Measurements from ENCODE around the gene LZTS3. TPM values are rescaled to one million over a fixed set of nuclear protein-coding genes. Genes with fewer than 3 reads are reported as not detected.
"Not testable (repeated sequence)": the region's sequence is repeated elsewhere in the genome, so short reads cannot be mapped to it uniquely, and the experiment has no call there.

The LZTS3 gene
- polyA plus RNA-seq, 1 donor (not counting 4 experiments of a cell fraction or from before 2014, with no cell fraction given), result 2.5 TPM

GRCh38 chr20:3117839-3118379 is 55.4 kb downstream of the LZTS3 start:
- H3K79me2 ChIP-seq (ENCODE audit: control insufficient read depth, insufficient read depth, low read length); H3K9ac ChIP-seq (ENCODE audit: control insufficient read depth, extremely low read depth, insufficient read depth, low read length); H3K4me1 ChIP-seq (ENCODE audit: control insufficient read depth, extremely low read depth, insufficient read depth, low read length); H3K27me3 ChIP-seq (ENCODE audit: control insufficient read depth, extremely low read depth, insufficient read depth, low read length); H3K27ac ChIP-seq (ENCODE audit: control insufficient read depth, insufficient read depth, low read length); H2AFZ ChIP-seq (ENCODE audit: control insufficient read depth, low read length); H3K4me2 ChIP-seq (ENCODE audit: control insufficient read depth, extremely low read depth, insufficient read depth, low read depth, low read length); H3K9me1 ChIP-seq (ENCODE audit: control insufficient read depth, extremely low read depth, insufficient read depth, low read length); H3K9me3 ChIP-seq (ENCODE audit: control insufficient read depth, low read depth, low read length); dilution Hi-C loops (cut with MboI; ENCODE audit: extremely low pct_ligation_motif_present, low sequenced_read_pairs); DNase-seq (ENCODE audit: low read depth, low spot score); FAIRE-seq; H3K4me3 ChIP-seq (ENCODE audit: control insufficient read depth in 2 of 3, extremely low read depth in 1 of 3, insufficient read depth in 2 of 3, low read depth in 1 of 3, low read length in 3 of 3); H4K20me1 ChIP-seq (ENCODE audit: control insufficient read depth, extremely low read depth, insufficient read depth, low read length): not testable (repeated sequence)
- peaks cover 7 to 10% of the 10 kb centered on the region in 2 experiments for H3K36me3 ChIP-seq (ENCODE audit: control insufficient read depth in 2 of 2, extremely low read depth in 1 of 2, insufficient read depth in 2 of 2, low read length in 2 of 2)
- peak in 1 of 3 experiments; percentile 27 for TF ChIP-seq CTCF (optimal IDR thresholded peaks at IDR 0.05 in 1 of 3, IDR thresholded peaks at IDR 0.05 in 1 of 3, conservative IDR thresholded peaks at IDR 0.05 in 1 of 3; ENCODE audit: extremely low read depth in 1 of 3, insufficient read depth in 2 of 3, low read length in 3 of 3)

- dilution Hi-C loops (cut with MboI; ENCODE audit: extremely low pct_ligation_motif_present, low sequenced_read_pairs), result no loop called here
- Histone ChIP-seq H3K79me2 (ENCODE audit: control insufficient read depth, insufficient read depth, low read length) (no peaks in the 10 kb centered on the region), H4K20me1 (ENCODE audit: control insufficient read depth, extremely low read depth, insufficient read depth, low read length) (peaks cover 2% of the 10 kb centered on the region), H3K9me3 (ENCODE audit: control insufficient read depth, low read depth, low read length) (no peaks in the 10 kb centered on the region), H3K4me3 (ENCODE audit: control insufficient read depth in 2 of 3, extremely low read depth in 1 of 3, insufficient read depth in 2 of 3, low read depth in 1 of 3, low read length in 3 of 3) (no peak overlapping the region), H3K9ac (ENCODE audit: control insufficient read depth, extremely low read depth, insufficient read depth, low read length) (no peak overlapping the region), H3K4me2 (ENCODE audit: control insufficient read depth, extremely low read depth, insufficient read depth, low read depth, low read length) (no peak overlapping the region), H3K9me1 (ENCODE audit: control insufficient read depth, extremely low read depth, insufficient read depth, low read length) (no peaks in the 10 kb centered on the region), H3K4me1 (ENCODE audit: control insufficient read depth, extremely low read depth, insufficient read depth, low read length) (no peaks in the 10 kb centered on the region), H2AFZ (ENCODE audit: control insufficient read depth, low read length) (no peak overlapping the region), H3K27ac (ENCODE audit: control insufficient read depth, insufficient read depth, low read length) (no peak overlapping the region), H3K36me3 (ENCODE audit: control insufficient read depth in 2 of 2, extremely low read depth in 1 of 2, insufficient read depth in 2 of 2, low read length in 2 of 2) (peaks cover 3 to 4% of the 10 kb centered on the region in 2 experiments), H3K27me3 (ENCODE audit: control insufficient read depth, extremely low read depth, insufficient read depth, low read length) (no peaks in the 10 kb centered on the region)
- TF ChIP-seq EZH2 (IDR thresholded peaks at IDR 0.05; ENCODE audit: low read length) (no peak), CTCF (optimal IDR thresholded peaks at IDR 0.05 in 1 of 3, IDR thresholded peaks at IDR 0.05 in 1 of 3, conservative IDR thresholded peaks at IDR 0.05 in 1 of 3; ENCODE audit: extremely low read depth in 1 of 3, insufficient read depth in 2 of 3, low read length in 3 of 3) (no peak)
- DNase-seq (ENCODE audit: low read depth, low spot score) (no peak), FAIRE-seq (no peak)
Measured at GRCh38 chr20:3116341-3116740, 57.0 kb downstream of the LZTS3 start.

Measured in keratinocyte (primary cell).